Ammon's horn (tissue), 1 donor: ENCODE measurements around the gene DPM2.

Source experiments
- DNase-seq: peaks from one replicate; pipeline ENCODE4 v3.0.0-alpha.2; 2016; ENCODE audit warnings: low spot score

Gene DPM2

GRCh38 chr9:127918183-127919107, 19.2 kb downstream of the DPM2 start:
- no peak for DNase-seq

DNA sequence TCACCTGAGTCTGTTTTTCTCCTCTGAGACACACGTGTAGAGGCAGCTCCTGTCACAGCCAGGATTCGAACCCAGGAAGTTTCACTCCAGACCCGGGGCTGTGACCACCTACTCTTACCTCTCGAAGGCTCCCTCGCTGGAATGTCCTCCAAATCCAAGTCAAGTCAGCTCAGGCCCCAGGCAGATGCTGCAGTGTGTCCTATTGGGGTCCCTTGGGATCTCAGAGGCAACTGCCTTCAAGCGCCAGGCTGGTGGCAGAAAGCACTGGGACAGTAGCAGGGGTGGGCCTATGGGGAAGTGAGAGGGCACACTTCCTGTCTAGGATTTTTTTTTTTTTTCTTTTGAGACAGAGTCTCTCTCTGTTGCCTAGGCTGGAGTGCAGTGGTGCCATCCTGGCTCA, 20.1 kb downstream of the DPM2 start:
- DNase-seq = no peak

DNA sequence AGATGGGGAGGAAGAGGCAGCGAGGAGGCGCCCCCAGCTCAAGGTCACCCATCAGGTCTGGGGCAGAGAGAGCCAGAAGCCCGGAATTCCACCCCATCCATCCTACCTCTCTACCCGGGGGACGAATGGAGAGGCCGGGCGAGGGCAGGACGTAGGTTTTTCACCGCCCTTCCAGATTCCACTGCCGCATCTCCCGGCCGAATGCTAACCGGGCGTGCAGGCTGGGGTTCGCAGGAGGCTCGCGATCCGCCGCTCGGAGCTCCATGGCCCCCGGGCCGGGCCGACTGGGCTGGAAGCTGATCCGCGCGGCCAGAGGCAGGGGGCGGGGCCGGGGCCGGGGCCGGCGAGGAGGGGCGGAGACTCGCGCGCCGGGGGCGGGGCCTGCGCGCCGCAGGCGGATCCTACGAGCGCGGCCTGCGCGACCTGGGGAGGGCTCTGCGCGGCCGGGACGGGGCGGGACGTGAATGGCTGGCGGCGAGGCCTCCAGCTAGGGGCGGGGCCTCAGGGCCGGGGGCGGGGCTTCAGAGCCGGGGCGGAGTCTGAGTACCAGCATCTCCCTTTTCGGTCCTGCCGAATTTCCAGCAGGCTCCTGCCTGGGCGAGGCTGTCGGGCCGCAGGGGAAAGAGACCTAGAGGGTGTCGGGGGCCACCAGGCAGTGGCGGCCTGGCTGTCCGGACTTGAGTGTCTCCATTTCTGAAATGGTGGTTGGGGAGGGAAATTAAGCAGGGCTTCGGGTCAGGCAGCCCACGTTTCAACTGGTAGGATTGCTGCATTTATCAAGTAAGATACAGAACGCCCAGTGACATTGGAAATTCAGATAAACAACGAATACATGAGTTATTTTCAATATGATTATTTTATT, 20.7 kb downstream of the DPM2 start, which contains the start of gene ST6GALNAC4:
Gene ST6GALNAC4 (minus strand): TSS at position 322 of the 862 bp plus-strand sequence. CDS start 622 bp downstream, outside the sequence.
- peak; percentile 97 for DNase-seq

DNA sequence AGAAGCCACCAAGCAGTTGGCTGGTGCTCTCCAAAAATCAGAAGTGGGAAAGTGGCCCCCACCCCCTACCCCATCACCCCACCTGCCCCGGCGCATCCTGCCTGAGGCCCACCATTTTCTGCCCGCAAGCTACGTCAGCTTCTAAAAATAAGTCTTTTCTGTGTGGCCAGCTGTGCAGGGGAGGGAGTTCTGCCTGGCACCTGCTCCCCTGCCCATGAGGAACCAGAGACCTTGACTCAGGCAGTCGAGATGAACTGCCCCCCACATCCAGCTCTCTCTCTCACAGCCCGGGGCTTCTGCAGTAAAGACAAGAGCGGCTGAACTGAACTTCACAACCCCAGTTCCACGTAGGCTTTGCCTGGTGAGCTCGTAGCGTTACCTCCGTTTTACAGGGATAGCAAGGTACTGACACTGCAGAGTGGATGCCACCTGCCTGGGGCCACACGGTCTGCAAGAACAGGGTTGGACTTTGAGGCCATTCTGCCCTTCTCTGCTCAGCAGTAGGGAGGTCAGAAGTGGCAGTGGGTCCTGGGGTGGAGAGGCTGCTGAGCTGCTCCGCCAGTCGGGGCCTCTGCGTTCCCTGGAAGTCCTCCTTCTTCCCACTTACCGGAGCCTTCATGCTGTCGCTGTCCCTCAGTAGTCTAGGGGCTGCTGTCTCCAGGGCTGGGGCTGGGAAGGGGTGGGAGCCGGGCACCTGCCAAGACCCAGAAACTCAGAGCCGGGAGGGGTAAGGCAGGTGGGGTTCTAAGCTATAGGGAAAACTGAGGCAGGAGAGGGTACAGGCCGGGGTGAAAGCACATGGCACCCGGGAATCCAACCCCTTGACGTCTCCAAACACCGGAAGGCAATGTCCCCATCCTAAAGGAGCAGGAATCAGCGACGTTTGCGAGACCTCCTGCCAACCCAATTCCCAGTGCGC, 21.6 kb downstream of the DPM2 start:
- DNase-seq = peak; percentile 43

DNA sequence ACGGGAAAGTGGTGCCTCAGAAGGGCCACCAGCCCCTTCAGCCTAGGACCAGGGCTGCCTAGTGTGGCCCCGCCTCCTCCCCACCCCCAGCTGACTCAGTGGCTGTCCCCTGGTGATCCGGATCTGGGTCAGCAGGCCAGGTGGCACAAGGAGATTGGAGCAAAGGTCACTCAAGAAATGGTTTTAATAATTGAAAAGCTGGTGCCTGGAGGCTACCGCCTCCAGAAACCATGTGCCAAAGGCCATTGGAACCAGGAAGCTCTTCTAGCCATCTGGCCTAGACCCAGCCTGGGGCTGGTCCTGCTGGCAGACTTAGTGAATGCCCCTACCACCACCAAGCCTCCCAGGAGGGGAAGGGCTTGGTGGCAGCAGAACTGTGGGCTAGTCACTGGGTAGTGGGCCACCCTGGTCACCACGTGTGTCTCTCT, 22.3 kb downstream of the DPM2 start:
- no peak for DNase-seq

DNA sequence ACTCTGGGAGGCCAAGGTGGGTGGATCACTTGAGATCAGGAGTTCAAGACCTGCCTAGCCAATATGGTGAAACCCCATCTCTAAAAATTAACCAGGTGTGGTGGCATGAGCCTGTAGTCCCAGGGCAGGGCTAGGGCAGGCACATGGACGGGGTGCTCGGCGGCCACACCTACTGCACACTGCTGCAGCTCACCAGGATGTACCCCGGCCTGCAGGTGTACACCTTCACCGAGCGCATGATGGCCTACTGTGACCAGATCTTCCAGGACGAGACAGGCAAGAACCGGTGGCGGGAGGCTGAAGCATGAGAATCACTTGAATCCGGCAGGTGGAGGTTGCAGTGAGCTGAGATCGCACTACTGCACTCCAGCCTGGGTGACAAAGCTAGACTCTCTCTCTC, 24.0 kb downstream of the DPM2 start:
- DNase-seq = no peak

DNA sequence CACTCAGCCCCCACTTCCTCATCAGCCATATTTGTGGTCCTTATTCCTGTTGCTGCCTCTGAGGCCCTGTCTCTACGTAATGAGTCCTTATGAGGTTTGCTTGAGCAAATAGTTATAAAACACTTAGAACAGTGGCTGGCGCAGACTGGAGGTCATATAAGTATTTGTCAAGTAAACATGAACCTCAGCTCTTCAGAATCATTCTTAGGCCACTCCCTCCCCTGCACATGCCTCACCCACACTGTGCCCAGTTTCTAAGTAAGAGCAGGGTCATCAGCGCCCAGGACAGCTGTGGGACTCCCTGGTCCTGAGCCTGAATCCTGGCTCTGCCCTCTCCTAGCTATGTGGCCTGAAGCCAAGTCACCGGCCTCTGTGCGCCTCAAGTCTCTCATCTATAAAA, 24.8 kb downstream of the DPM2 start:
- no peak for DNase-seq

DNA sequence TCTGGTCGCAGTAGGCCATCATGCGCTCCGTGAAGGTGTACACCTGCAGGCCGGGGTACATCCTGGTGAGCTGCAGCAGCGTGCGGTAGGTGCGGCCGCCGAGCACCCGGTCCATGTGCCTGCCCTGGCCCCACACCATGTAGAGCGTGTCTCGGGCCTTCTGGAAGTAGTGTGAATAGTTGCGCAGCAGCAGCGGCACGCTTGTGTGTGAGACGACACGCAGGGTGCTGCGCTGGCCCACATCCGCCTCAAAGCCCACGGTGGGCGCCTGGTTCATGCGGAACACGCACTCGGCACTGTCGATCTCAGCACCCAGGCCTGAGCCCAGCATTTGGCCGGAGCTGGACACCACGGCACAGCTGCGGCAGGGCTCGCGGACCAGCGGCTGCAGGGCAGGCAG, 25.4 kb downstream of the DPM2 start:
- no peak for DNase-seq

- peak; percentile 47 for DNase-seq
Observed at GRCh38 chr9:127910613-127911205, 26.9 kb downstream of the DPM2 start.

- no peak for DNase-seq
Observed at GRCh38 chr9:127909839-127910273, 27.8 kb downstream of the DPM2 start.

- no peak for DNase-seq
Observed at GRCh38 chr9:127908660-127908926, 29.1 kb downstream of the DPM2 start.

GRCh38 chr9:127907867-127908659, 29.6 kb downstream of the DPM2 start:
- DNase-seq = no peak

DNA sequence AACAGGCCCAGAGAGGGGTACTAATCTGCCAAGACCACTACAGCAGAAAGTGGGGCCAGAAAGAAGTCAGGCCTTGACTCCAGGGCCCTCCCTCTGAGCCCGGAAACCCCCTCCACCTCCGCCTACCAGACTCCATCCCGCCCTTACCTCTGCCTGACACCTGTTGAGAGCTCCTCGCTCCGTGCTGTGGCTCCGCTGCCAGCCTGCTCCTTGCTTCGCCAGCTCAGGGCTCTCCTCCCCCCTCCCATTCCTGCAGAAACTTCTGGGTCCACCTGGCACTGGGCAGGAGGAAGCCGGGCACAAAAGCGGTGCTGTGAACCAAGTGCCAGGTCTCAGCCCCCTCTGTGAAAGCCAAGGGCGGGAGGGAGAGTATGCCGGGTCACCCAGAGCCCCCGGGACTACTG, 31.9 kb downstream of the DPM2 start:
- DNase-seq = peak; percentile 66

- no peak for DNase-seq
Observed at GRCh38 chr9:127905004-127905728, 32.5 kb downstream of the DPM2 start.

DNA sequence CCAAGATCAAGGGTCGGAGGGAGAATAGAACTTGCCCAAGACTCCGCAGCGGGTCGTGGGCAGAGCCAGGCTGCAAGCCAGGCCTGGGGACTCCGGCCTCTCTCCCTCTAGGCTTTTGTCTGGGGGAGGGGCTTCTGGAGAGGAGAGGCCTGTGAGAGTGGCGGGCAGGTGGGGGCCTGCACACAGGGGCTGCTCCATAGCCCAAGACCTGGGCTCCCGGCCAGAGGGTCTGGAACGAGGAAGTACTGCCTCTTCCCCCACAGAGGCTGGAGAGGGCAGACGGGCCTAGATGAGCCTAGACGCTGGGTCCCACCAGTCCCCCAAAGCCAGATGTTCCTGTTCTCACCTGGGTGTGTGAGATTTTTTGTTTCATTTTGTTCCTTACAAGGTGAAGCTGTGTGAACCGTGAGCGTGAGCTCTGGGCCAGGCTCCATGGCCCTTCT, 33.1 kb downstream of the DPM2 start:
- DNase-seq = no peak

DNA sequence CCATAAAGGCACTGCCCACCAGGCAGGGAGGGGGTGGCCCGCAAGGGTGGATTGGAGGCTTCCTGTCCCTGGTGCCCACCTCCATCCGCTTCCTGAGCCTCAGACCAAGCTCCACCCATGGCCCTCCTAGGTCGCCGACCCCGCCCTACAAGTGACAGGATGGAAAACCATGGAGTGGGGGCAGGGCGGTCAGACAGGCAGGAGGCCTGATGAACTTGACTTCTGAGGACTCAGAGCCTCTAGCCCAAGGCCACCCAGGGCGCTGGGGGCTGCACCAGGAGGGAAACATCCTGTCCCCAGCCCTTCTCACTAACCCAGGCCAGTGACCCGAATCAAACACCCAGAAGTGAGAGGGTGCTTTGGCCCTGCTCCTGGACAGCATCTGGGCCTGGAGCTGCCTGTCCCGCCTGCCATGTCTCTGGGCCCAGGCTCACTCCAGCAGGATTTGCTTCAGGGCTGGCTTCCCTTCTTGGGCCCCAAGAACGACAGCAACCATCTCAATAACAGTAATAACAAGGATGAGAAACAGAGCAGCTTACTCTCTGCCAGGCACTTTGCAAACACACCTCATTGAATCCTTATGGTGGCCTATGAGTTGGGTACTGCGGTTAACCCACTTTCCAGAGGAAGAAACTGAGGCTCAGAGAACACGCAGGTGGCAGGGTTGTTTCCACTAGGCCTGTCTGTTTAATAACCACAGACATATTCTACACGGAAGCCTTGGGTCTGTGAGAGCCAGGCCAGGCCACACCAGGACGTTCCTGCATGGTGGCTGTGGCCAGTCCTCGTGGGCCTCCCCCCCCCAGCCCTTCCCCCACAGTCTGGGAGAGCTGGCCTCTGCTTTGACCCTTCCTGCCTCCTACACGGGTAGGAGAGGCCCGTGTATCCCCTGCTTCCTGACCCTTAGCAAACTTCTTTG, 33.8 kb downstream of the DPM2 start:
- no peak for DNase-seq

DNA sequence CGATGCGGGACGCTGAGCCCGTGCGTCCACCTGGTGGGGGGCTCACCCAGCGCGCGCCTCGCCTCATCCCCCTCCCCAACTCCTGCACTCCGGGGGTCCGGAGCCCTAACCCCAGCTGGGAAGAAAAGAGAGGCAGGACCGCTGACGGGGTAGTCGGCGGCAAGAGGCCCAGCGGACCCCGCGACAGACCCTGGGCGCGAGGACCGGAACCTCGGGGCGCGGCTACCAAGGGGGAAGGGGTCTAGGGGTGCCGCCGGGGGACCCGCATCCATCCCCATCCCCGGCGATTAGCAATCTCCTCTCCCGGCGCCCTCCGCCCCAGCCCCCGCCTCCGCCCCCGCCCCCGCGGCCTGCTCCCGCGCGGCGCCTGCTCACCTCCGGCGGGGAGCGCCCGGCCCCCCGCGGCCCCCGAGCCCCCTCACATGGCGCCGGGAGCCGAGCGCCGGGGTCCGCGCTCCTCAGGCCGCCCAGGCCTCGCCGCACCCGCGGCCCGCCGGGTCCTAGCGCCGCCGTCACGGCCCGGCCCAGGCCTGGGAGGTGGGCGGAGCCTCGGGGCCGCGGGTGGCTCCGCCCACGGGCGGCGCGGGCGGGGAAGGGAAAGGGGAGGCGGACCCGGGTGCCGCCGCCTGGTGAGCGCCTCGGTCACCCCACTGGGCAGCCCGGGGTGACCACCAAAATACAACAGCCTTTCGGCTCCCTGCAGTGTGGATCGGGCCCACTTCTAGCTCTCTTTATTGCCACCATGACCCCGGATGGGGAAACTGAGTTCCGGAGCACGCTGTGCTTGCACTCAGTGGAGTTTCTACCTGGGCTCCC, 38.3 kb downstream of the DPM2 start, which contains the start of gene ST6GALNAC6:
Gene ST6GALNAC6 (minus strand): TSS at position 476 of the 816 bp plus-strand sequence. CDS start 1,622 bp downstream, outside the sequence.
- peak; percentile 78 for DNase-seq
